CD4-positive, alpha-beta T cell treated with Interleukin-4 for 4 hours (primary cell): ENCODE results near the gene MAP1LC3B.
"Not testable (repeated sequence)": the region's sequence is repeated elsewhere in the genome, so short reads cannot be mapped to it uniquely, and the experiment has no call there.

Experiments used
- DNase-seq: peaks from one replicate; pipeline ENCODE4 v3.0.0-alpha.2; 2020

MAP1LC3B gene

DNA sequence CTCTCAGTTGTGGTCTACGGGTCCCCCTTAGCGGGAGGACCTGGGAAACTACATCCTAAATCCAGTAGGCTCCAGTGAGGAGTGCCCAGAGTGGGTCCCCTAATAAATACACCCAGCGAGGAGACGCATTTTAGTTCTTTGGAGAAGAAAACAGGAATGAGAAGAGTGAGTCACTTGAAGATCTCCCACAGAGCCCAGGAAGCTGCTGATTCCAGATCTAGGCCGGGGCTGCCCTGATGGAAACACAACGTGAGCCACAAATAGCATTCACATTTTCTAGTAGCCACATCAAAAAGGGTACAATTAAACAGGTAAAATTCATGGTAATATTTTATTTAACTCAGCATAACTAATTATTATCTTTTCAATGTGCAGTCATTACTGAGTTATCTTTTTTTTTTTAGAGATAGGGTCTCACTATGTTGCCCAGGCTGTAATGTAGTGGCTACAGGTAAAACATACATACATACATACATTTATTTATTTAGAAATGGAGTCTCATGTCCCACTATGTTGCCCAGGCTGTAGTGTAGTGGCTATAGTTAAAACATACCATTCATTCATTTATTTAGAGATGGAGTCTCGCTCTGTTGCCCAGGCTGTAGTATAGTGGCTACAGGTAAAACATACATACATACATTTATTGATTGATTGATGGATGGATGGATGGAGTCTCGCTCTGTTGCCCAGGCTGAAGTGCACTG lies 30.1 kb upstream of the MAP1LC3B start:
- no peak for DNase-seq

GRCh38 chr16:87362828-87363559 lies 29.1 kb upstream of the MAP1LC3B start:
- not testable (repeated sequence) for DNase-seq

DNA sequence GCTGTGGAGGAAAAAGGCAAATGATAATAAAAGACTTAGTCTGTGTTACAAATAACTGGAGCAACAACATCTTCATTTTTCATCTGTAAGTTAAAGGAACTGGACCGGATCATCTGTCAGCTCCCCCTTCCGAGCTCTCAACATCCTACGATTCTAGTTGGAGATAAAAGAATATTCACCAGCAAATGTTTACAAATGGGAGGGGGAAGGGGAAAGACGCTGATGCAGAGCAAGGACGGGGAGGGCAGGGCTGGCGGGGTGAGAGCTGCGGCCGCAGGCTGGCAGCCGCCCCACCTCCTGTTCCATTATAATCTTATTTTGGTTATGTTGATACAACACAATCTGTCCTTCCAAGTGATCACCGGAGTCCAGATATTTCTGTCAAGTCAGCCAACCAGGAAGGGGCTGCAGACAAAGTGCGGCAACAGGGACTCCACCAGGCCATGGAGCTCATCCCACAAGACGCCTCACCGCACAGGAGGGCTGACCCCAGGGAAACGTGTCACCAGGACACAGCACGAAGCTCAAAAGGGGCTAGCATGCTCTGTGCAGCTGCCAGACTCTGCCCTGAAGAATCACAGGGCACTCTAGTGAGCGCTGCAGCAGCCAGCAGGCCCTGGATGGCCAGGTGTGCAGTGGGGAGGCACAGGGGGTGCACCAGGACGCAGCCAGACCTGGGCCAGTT lies 28.2 kb upstream of the MAP1LC3B start:
- DNase-seq: no peak

GRCh38 chr16:87365021-87365713 lies 27.0 kb upstream of the MAP1LC3B start:
- no peak for DNase-seq

- DNase-seq: no peak
These were observed 25.8 kb upstream of the MAP1LC3B start for GRCh38 chr16:87366288-87366687.

DNA sequence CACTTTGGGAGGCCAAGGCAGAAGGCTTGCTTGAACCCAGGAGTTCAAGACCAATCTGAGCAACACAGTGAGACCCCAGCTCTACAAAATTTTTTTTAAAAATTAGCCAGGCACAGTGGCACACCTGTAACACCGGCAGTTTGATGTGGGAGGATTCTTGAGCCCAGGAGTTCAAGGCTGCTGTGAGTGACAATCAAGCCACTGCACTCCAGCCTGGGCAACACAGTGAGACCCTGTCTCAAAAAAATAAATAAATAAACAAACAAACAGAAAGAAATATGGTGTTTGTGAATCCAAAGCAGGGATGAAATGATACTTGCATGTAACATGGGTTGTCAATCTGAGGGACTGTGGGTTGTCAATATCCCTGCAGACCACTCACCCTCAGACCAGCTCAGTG lies 25.2 kb upstream of the MAP1LC3B start:
- no peak for DNase-seq

DNA sequence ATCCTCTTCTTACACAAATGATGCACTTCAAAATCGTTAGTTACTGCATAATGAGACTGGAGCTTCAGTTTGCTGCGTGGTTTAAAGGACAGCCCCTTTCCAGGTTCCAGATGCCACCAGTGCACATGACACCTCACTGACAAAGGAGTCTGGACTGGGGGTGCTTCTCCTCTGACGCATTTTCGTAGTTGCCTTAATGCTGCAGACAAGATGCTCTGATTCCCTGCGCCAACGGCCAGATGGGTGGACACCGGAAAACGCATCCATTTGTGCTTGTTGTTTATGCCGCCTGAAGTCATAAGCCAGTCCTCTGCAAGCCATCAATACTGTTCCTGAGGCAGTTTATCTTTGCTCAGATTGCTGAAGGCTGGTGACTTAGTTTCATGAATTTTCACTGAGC lies 24.6 kb upstream of the MAP1LC3B start:
- DNase-seq: no peak

GRCh38 chr16:87368029-87368770 lies 23.9 kb upstream of the MAP1LC3B start:
- no peak for DNase-seq

GRCh38 chr16:87369117-87369765 lies 22.9 kb upstream of the MAP1LC3B start:
- no peak for DNase-seq

DNA sequence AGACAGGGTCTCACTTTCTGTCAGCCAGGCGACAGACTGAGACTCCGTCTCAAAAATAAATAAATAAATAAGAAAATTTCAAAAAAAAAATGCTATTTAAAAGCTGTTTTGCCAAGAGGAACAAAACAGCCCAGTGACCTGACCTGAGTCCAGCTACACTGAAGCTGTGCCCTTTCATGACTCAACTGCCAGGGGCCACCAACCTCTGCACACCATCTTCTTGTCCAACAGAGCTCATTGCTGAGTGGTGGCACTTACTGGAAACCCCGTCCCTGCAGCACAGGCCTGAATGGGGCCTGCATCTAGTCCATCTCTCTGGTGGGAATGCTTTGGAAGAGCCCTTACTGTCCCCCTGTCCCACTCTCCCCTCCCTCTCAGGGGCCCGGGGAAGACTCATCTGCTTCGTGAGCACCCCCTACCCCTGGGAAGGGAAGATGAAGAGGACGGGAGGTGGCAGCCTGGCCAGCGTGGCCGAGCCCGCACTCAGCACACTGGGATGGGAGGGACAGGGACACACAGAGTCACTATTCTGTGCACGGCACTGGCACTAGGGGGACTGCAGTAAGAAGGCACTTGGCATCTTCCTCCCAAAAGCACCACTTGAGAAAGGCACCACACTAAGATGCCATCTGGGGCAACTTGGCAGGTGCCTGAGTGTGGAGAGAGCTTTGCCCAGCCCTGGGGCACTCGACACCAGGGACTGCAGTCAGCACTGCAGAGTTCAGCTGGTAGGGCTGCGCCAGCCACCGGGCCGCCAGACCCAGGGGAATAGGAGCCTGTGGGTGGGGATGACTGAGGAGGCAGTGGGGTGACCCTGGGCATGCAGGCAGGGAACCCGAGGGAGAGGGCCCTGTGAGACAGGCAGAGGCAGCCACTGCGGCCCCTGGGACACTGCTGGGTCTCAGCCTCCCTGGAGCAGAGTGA lies 22.1 kb upstream of the MAP1LC3B start:
- DNase-seq: no peak

DNA sequence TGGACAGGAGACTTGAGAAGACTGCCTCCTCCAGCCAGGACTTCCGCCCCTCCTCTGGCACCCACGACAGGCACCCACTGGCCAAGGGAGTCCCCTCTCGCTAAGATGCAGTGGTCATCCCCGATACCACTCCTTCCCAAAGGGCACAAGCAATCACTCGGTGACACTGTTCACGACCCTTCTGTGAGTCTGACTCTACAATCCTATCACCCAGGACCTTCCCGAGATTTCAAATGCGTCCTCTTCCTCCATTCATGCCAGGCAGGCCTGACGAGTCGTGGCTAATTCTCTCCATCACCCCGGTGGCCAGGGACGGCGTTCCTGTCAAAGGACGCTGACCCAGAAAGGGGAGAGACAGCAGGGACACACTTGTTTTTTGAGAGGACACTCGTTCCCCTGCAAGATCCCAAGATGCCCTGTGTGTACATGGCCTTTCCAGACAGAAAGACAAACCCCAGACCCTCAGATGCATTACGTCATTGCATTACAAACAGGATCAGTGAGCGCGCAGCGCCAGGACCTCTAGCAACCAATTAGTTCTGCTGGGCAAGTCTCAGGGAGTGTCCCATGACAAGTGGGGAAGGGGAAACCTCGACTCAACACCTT lies 20.8 kb upstream of the MAP1LC3B start:
- DNase-seq: no peak

DNA sequence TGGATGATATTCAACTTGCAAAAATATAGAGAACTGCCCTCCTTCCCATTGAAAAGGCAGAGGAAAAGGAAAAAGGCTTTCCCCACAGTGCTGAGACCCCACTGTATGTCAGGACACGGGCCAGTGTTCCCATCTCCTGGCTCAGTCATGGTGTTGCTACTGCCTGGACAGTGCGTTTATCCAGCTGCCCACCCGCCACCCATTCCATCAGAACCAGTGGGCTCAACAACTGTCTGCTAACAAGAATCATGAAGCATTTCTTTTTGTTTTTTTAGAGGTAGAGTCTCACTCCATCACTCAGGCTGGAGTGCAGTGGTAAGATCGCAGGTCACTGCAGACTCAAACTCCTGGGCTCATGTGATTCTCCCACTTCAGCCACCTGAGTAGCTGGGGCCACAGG lies 19.8 kb upstream of the MAP1LC3B start:
- no peak for DNase-seq

DNA sequence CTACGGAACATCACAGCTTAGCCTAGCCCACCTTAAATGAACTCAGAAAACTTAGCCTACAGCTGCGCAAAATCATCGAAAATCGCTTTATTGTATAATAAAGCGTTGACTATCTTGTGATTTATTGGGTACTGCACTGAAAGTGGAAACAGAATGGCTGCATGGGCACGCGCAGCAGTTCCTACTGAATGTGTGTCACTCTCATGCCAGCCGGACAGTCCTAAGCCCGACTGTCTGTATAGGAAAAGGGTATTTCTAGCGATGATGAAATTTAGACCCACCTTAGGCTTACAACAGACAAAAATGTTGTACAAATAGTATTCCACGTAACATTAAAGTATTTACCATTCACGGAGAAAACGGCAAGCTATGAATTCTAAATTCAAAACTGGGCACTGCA lies 17.8 kb upstream of the MAP1LC3B start:
- DNase-seq: no peak

DNA sequence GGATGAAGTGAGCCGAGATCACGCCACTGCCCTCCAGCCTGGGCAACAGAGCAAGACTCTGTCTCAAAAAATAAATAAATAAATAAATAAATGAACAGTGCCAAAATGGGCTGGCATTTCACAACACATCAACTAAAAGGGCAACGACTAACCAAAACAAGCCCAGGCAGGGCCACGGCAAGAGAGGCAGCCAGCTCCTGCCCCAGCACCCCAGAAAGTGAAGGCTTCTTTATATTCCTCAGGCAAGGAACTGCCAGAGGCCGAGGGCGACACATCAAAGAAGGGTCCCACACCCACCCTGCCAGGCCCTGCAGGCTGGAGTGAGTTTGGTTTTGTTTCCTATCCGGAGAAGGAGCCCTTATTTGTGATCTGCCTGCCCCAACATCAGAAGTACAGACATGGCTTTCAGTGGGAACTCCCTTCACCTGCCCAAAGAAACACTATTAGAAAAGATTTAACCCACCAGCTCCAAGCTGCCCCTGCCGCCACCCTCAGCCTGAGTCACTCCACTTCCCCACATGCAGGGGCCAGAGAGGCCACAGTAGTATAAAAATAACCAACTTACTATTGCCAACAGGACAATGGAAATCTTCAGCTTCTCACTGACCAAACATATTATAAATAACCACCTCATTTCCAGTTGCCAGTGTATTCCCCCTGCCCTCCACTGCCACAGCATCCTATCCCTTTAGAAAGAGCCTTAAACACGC lies 16.6 kb upstream of the MAP1LC3B start:
- DNase-seq: no peak

GRCh38 chr16:87376660-87377059 lies 15.5 kb upstream of the MAP1LC3B start:
- DNase-seq: no peak

- not testable (repeated sequence) for DNase-seq
These were observed 12.8 kb upstream of the MAP1LC3B start for GRCh38 chr16:87379312-87379752.

- no peak for DNase-seq
These were observed 11.7 kb upstream of the MAP1LC3B start for GRCh38 chr16:87380403-87380802.

DNA sequence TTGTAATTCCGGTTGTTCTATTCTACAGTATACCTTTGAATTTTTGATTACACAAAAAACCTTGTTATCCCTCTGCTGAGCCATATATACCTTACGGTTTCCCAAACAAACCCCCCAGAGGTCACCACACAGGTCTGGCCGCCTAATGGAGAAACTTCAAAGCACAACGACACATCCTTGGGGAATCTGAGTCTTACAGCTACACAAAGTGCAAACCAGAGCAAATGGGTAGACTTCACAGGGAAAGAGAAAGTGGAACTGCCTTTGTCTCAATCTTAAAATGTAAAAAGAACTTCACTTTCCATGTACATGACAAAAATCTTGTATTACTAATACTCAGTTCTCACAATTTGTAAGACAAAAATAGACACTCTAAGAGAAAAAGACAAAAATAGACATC lies 11.3 kb upstream of the MAP1LC3B start:
- no peak for DNase-seq

DNA sequence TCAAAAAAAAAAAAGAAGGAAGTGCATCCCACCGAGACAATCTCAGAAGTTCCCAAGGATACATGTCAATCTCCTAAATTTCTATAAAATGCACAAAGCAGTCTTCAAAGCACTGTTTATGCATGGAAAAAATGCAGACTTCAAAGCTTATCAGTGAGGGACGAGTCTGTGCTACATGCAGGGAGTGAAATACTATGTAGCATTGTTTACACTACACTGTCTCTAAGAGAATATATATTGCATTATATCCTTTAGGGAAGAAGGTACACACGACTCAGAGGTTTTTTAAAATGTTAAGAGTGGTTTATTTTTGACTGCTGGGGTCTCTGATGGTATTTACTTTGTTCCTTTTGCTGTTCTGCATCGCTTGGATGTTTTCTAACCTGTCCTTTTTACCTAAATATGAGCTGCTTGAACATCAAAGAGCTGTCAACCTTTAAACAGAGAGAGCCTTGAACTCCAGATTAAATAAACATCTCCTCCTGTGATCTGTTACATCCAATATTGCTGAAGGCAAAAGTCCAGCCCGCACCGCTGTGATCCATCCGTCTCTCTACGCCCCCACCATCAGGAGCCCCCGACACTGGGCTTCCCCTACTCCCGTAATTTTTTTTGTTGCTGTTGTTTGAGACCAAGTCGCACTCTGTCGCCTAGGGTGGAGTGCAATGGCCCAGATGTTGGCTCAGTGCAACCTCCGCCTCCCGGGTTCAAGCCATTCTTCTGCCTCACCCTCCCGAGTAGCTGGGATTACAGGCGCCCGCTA lies 9.9 kb upstream of the MAP1LC3B start:
- DNase-seq: no peak
